Pulmonary artery endothelial cell (primary cell): Measurements from ENCODE around the gene SIGLEC15. TPM values are rescaled to one million over a fixed set of nuclear protein-coding genes. Genes with fewer than 3 reads are reported as not detected.

Experiments used
- DNase-seq: peaks from one replicate; pipeline ENCODE4 v3.0.0-alpha.2; 2011; ENCODE audit warnings: low read depth, low spot score
- total RNA-seq: library from RNA; depleted of rRNA; stranded (reverse); fragments of >200 nt; gene quantifications from 2 replicates; pipeline ENCODE4 v1.2.3, GENCODE V29; 2014

SIGLEC15 gene
- total RNA-seq, 1 donor from 2014 or later, result 0.13 TPM

GRCh38 chr18:45876161-45876560 is 50.7 kb downstream of the SIGLEC15 start:
- DNase-seq, result no peak

- no peak for DNase-seq
Observed at GRCh38 chr18:45877403-45877802, 51.9 kb downstream of the SIGLEC15 start.

DNA sequence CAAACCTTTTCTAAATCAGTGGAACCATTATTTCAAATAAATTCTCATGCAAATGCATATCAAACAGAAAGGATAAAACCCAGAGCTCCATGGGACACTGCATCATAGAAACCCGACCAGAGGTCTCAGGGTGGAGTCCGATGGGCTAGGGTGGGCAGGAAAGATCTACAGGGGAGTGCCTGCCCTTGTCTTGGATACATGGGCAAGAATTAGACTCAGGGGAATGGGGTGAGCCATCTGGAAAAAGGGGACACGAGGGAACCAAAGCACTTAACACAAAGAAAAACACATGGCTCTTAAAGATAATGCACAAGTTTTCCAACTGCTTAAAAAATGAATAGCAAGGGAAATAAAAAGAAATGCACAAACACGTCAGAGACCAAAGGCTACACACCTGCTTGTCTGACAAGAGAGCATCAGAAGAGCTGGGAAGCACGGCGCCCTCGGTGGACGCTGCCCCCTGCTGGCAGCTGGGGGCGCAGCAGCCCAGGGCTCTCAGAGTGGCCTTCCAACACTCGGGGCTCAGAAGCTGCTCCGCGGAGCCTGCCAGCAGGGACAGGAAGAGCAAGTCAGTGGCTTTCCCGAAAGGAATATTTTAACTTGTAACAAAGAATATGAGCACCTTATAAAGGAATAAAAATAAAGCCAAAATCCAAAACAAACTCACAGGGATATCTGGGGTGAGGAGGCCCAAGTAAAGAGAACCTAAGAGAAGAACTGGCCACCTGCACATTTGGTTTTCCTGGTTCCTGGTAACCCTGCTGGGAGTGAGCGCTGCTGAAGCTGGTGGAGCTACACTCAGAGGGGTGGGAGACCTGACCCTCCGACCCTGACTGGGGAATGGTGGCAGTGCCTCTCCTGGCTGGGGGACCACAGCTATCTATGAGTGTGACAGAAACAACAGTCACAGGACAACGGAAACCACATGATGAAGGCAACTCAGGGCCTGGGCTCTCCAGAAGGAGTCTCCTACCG is 54.5 kb downstream of the SIGLEC15 start:
- DNase-seq, result no peak

DNA sequence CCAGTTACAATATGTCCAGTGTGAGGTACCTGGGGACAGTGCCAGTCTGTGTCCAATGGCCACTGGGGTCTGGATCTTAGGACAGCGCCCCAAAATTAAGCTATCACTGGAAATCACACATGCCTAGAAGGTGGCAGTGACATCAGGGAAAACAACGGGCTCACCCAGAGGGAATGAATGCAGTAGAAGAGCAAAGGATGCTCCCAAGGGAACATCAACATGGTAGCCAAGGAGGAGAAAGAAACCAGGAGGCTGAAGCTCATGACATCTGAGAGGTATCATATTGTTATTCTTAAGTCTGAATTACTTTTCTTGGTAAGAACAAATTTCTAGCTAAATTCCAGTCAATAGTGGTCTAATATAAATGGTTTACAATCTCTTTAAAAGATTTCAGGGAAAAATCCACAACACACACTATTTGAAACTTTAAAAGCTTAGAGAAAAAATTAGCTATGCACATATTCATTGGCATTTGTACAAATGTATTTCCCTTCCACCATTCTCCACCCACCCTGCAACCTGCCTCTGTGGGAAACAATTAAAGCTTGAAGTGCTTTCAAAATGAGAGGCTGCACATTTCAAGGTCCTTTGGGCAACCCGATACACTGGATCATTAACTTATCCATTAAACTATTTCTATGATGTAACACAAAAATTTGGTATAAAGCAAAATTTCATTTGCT is 55.5 kb downstream of the SIGLEC15 start:
- DNase-seq, result no peak

DNA sequence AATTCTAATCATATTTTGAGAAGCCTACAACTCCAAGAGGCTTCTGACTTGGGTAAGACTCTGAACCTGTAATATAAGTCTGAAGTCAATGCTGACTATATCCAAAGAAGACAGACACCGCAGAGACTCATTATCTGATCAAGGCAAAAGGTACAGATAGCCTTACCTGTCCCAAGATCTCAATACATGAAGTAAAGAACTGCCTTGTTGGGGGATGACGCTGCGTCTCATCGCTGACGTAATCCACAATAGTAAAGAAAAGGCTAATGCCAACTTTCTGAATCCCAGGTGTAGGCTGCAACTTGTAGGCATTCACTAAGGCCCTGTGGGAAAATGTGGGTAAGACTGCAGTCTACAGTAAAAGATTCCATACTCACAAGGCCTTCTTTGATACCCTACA is 62.1 kb downstream of the SIGLEC15 start:
- no peak for DNase-seq

DNA sequence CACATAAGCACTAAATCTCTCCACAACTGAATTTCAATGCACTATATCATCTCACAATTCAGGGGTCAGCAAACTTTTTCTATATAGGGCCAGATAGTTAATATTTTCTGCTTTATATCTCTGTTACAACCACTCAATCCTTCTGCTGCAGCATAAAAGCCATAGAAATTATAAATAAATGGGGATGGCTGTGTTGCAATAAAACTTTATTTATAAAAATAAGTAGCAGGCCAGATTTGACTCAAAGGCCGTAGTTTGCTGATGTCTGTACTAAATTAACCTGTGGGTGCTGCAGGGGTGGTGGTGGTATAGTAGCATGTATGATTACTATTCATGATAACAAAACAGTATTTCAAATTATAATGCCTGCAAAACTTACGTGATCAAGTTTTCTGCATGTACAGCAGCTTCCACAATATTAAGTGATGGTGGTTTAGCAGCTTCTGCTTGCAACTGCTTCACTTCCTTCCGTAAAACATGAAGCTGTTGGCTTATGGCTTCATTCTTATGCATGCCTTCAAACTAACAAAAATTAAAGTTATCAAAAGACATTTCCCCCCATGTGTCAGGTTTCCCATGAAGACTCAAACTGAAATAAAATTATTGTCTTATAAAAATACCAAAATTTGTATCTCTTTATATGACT is 64.1 kb downstream of the SIGLEC15 start:
- no peak for DNase-seq

DNA sequence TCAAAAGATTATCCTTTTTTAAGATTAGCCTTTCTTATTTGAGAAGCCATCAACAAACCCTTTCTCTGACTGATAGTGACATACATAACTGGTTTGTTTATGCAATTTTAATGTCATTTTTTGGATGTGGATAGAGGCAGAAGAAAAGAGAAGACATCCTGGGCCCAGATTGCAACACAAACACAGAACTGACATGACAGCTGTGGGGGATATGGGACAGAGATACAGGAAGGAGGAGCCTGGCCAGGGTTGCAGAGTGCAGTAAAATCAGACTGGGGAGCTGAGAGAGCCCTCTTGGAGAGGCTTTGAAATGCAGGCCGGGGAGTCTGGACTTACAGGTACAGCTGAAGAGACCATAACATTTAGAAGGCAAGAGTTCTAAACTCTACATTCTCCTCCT is 65.1 kb downstream of the SIGLEC15 start:
- DNase-seq, result no peak

DNA sequence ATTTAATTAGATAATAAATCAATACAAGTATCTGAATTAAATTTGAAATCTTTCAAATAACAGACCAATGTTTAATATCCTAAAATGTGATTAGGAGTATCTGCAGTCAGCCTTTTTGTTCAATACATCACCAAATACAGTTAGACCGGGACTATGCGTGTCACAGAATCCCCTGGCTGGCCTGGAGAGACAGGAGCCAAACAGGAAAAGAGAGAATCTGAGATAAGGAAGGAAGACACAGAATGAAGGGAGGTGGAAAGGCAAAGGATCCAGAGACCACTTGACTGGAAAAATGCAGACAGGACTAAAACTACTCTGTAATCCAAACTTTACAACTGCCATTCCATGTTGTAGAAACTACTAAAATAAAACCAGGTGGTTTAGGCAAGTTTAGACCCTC is 66.3 kb downstream of the SIGLEC15 start:
- DNase-seq, result no peak

Other genes starting within 250 kb of the SIGLEC15 start
- not detected in 2 replicates for gene SLC14A2, start 210.2 kb upstream of the SIGLEC15 start, total RNA-seq
- not detected in 2 replicates for gene SLC14A1, start 101.5 kb upstream of the SIGLEC15 start, total RNA-seq
- 11.5 and 27.7 TPM in 2 replicates for gene EPG5, start 141.7 kb downstream of the SIGLEC15 start, total RNA-seq
- 2.0 and 7.5 TPM in 2 replicates for gene PSTPIP2, start 246.6 kb downstream of the SIGLEC15 start, total RNA-seq